Osteocyte (in vitro differentiated cells): Measurements from ENCODE around the gene SLC35G3. TPM values are rescaled to one million over a fixed set of nuclear protein-coding genes. Genes with fewer than 3 reads are reported as not detected.

ENCODE experiments used
- DNase-seq: peaks from one replicate; pipeline ENCODE4 v3.0.0; 2021; ENCODE audit warnings: mixed read lengths; ENCODE audit not compliant: unreplicated experiment; ENCODE audit errors: extremely low spot score
- H3K27ac Mint-ChIP-seq: one replicate; pipeline ENCODE4 v1.8.0; 2021; ENCODE audit warnings: mild to moderate bottlenecking, mixed read lengths; ENCODE audit not compliant: unreplicated experiment
- H3K27me3 Mint-ChIP-seq: one replicate; pipeline ENCODE4 v1.8.0; 2021; ENCODE audit warnings: mixed read lengths; ENCODE audit not compliant: unreplicated experiment
- H3K36me3 Mint-ChIP-seq: one replicate; pipeline ENCODE4 v1.8.0; 2021; ENCODE audit warnings: mixed read lengths; ENCODE audit not compliant: unreplicated experiment
- H3K4me1 Mint-ChIP-seq: one replicate; pipeline ENCODE4 v1.8.0; 2021; ENCODE audit warnings: mixed read lengths; ENCODE audit not compliant: unreplicated experiment
- H3K4me3 Mint-ChIP-seq: one replicate; pipeline ENCODE4 v1.8.0; 2021; ENCODE audit warnings: mild to moderate bottlenecking, moderate library complexity, mixed read lengths; ENCODE audit not compliant: unreplicated experiment
- H3K9me3 Mint-ChIP-seq: one replicate; pipeline ENCODE4 v1.8.0; 2021; ENCODE audit warnings: mixed read lengths; ENCODE audit not compliant: unreplicated experiment
- total RNA-seq: library from RNA; stranded (reverse); gene quantifications from 2 replicates; pipeline ENCODE4 v1.2.1, GENCODE V29; 2021
- TF ChIP-seq, protein P1 (sequence below): fragments of 200-600 bp; sonication (generic); IDR thresholded peaks from 2 replicates; pipeline ENCODE4 v1.5.0; 2021; ENCODE audit warnings: antibody characterized with exemption, mild to moderate bottlenecking, moderate library complexity

The SLC35G3 gene
- total RNA-seq, 1 donor from 2014 or later, result not detected

DNA sequence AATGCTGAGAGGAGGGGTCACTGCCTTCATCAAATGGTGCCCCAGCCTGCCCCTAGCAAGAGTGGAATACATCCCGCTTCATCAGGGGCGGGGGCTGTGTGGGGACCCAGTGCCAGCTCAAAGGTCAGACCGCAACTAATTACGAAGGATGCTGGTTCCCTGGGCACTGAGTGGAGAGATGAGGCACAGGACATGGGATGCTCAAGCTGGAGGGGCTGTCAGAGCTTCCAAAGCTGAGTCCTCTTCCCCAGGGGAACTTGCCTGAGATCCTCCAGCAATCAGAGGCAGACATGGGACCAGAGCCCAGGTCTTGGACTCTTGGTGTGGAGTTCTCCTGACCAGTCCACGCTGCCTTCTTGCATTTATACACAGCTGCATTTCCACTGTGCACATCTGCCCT lies 27.7 kb downstream of the SLC35G3 start:
- TF ChIP-seq, protein P1, sequence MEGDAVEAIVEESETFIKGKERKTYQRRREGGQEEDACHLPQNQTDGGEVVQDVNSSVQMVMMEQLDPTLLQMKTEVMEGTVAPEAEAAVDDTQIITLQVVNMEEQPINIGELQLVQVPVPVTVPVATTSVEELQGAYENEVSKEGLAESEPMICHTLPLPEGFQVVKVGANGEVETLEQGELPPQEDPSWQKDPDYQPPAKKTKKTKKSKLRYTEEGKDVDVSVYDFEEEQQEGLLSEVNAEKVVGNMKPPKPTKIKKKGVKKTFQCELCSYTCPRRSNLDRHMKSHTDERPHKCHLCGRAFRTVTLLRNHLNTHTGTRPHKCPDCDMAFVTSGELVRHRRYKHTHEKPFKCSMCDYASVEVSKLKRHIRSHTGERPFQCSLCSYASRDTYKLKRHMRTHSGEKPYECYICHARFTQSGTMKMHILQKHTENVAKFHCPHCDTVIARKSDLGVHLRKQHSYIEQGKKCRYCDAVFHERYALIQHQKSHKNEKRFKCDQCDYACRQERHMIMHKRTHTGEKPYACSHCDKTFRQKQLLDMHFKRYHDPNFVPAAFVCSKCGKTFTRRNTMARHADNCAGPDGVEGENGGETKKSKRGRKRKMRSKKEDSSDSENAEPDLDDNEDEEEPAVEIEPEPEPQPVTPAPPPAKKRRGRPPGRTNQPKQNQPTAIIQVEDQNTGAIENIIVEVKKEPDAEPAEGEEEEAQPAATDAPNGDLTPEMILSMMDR, result no peak
- H3K9me3 Mint-ChIP-seq, result no peaks in the 10 kb centered on the region
- H3K27me3 Mint-ChIP-seq, result peaks cover 15% of the 10 kb centered on the region
- DNase-seq, result no peak
- no peak overlapping the region for H3K4me3 Mint-ChIP-seq
- H3K36me3 Mint-ChIP-seq, result no peaks in the 10 kb centered on the region
- H3K27ac Mint-ChIP-seq, result no peak overlapping the region
- H3K4me1 Mint-ChIP-seq, result no peaks in the 10 kb centered on the region

DNA sequence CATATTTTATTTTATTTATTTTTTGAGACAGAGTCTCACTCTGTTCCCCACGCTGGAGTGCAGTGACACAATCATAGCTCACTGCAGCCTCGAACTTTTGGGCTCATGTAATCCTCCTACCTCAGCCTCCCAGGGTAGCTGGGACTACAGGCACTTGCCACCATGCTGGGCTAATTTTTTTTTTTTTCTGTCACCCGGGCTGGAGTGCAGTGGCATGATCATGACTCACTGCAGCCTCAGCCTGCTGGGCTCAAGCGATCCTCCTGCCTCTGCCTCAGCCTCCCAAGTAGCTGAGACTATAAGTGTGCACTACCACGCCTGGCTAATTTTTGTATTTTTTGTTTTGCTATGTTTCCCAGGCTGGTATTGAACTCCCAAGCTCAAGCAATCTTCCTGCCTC lies 29.5 kb downstream of the SLC35G3 start:
- Mint-ChIP-seq H3K4me3 (no peak overlapping the region), H3K4me1 (no peaks in the 10 kb centered on the region), H3K27ac (no peak overlapping the region), H3K27me3 (peaks cover 28% of the 10 kb centered on the region), H3K36me3 (no peaks in the 10 kb centered on the region), H3K9me3 (no peaks in the 10 kb centered on the region)
- TF ChIP-seq, protein P1, result no peak
- no peak for DNase-seq

DNA sequence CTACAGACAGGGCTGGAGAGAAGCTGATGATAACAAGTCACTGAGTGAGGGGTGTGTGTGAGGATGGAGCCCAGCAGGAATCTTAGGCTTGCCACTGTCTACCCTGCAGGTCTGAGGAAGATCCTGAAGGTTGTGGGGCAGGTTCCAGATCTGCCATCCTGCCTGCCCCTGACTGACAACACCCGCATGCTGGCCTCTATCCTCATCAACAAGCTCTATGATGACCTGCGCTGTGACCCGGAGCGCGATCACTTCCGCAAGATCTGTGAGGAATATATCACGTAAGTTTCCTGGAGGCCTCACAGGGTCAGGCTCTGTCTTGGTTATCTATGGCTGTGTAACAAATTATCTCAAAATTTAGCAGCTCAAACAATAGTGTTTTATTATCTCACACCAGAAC lies 30.3 kb downstream of the SLC35G3 start:
- no peak for DNase-seq
- Mint-ChIP-seq H3K4me1 (no peaks in the 10 kb centered on the region), H3K27ac (no peak overlapping the region), H3K4me3 (no peak overlapping the region), H3K9me3 (no peaks in the 10 kb centered on the region), H3K27me3 (peaks cover 28% of the 10 kb centered on the region), H3K36me3 (no peaks in the 10 kb centered on the region)
- TF ChIP-seq, protein P1, result no peak

DNA sequence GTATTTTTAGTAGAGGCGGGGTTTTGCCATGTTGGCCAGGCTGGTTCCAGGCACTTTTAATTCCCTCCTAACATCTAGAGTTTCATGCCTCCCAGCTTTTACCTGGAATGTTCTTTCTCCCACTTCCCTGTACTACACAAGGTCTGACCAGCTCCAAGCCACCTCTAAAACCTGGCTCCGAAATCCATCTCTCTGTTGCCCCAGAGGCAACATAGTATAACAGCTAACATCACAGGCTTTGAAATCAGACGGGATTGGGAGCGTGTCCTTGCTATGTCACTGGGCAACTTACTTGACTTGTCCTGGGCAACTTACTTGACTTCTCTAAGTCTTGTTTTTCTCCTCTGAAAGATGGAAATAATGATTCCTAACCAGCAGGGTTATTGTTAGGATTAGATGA lies 31.4 kb downstream of the SLC35G3 start:
- Mint-ChIP-seq H3K36me3 (no peaks in the 10 kb centered on the region), H3K4me3 (no peak overlapping the region), H3K27ac (no peak overlapping the region), H3K4me1 (no peaks in the 10 kb centered on the region), H3K9me3 (no peaks in the 10 kb centered on the region), H3K27me3 (peaks cover 36% of the 10 kb centered on the region)
- TF ChIP-seq, protein P1, result no peak
- DNase-seq, result no peak

DNA sequence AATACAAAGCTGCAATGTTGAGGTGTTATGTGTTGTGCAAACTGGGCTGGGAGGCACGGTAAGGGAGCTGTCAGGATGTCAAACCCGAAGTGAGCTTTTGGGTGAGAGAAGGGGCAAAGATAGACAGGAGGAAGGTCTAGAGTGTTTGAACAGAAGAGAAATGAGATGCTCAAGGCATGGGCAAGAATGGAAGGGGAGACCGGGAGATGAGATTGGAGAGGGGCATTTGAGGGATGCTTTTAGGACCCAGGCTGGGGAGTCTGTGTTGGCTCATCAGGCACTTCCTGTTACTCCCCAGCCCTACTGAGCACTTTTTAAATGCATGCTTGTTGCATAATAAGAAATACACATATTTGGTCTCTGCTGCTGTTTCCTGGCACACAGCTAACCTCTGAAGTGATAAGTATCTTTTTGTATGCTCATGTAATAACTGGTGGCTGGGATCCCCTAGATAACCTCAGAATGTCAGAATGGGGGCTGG lies 32.9 kb downstream of the SLC35G3 start:
- H3K27ac Mint-ChIP-seq, result no peak overlapping the region
- H3K4me3 Mint-ChIP-seq, result no peak overlapping the region
- no peaks in the 10 kb centered on the region for H3K4me1 Mint-ChIP-seq
- no peaks in the 10 kb centered on the region for H3K36me3 Mint-ChIP-seq
- DNase-seq, result no peak
- no peaks in the 10 kb centered on the region for H3K9me3 Mint-ChIP-seq
- H3K27me3 Mint-ChIP-seq, result peaks cover 41% of the 10 kb centered on the region
- TF ChIP-seq, protein P1, result no peak
